GM23338 (cell line): ENCODE data around the gene POC1B.

Source experiments
- CREB1 ChIP-seq: fragments of 250-450 bp; sonication (Bioruptor Pico); IDR thresholded peaks from 2 replicates; pipeline ENCODE4 v1.5.0; 2020; ENCODE audit warnings: low read depth, mild to moderate bottlenecking, moderate library complexity
- EZH2 ChIP-seq: fragments of 200-600 bp; sonication (generic); IDR thresholded peaks from one replicate; pipeline ENCODE4 v1.8.0; 2017; ENCODE audit warnings: antibody characterized with exemption, mild to moderate bottlenecking, low read depth; ENCODE audit not compliant: unreplicated experiment
- EZH2phosphoT487 ChIP-seq: fragments of 200-600 bp; sonication (generic); IDR thresholded peaks from one replicate; pipeline ENCODE4 v1.8.1; 2018; ENCODE audit warnings: antibody characterized with exemption; ENCODE audit not compliant: unreplicated experiment
- JUNB ChIP-seq: IDR thresholded peaks from one replicate; pipeline ENCODE4 v1.6.1; 2016; ENCODE audit warnings: antibody characterized with exemption; ENCODE audit not compliant: unreplicated experiment
- POLR2AphosphoS5 ChIP-seq: IDR thresholded peaks from 2 replicates; pipeline ENCODE4 v1.6.1; 2016; ENCODE audit warnings: antibody characterized with exemption, low read depth
- STAT1 ChIP-seq: IDR thresholded peaks from one replicate; pipeline ENCODE4 v1.6.1; 2016; ENCODE audit warnings: antibody characterized with exemption; ENCODE audit not compliant: unreplicated experiment
- ZNF114 ChIP-seq: fragments of 250-450 bp; sonication (Bioruptor Pico); IDR thresholded peaks from 2 replicates; pipeline ENCODE4 v1.5.0; 2020; ENCODE audit warnings: mild to moderate bottlenecking, moderate library complexity
- ZNF331 ChIP-seq: fragments of 250-450 bp; sonication (Bioruptor Pico); IDR thresholded peaks from 2 replicates; pipeline ENCODE4 v1.5.0; 2020; ENCODE audit warnings: low read depth, mild to moderate bottlenecking, moderate library complexity
- TF ChIP-seq, protein P1 (sequence below), 2 experiments: fragments of 200-600 bp in 1 of 2; sonication (generic) in 1 of 2; conservative IDR thresholded peaks; 2 replicates each; pipeline versions ENCODE4 v1.5.1 to v1.6.1; 2016 to 2017; ENCODE audit warnings: antibody characterized with exemption in 2 of 2, low read depth in 2 of 2, mild to moderate bottlenecking in 2 of 2, moderate library complexity in 1 of 2
- TF ChIP-seq, protein P2 (sequence below): IDR thresholded peaks from 2 replicates; pipeline ENCODE4 v1.6.1; 2016; ENCODE audit warnings: antibody characterized with exemption
- TF ChIP-seq, protein P3 (sequence below): IDR thresholded peaks from one replicate; pipeline ENCODE4 v1.6.1; 2018; ENCODE audit warnings: antibody characterized with exemption; ENCODE audit not compliant: unreplicated experiment

DNA sequence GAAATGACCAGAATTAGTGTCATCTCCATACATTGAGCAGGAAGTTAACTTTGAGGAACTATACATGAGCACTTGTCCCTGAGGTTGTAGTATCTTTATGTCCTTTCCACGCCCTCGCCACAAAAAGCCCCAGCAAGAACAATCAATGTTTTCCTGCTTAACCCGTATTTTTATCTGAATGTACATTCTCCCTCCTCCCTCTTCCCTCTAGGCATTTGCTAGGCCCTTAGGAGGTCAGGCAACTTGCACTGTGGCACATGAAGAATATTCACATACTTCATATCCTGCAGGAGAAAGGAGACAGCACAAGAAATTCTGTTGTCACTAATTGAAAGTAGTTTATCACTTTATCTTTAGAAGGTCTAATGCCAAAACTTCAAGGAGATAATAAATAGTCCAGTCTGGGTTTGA is 155.4 kb downstream of the POC1B start:
- TF ChIP-seq, protein P1, sequence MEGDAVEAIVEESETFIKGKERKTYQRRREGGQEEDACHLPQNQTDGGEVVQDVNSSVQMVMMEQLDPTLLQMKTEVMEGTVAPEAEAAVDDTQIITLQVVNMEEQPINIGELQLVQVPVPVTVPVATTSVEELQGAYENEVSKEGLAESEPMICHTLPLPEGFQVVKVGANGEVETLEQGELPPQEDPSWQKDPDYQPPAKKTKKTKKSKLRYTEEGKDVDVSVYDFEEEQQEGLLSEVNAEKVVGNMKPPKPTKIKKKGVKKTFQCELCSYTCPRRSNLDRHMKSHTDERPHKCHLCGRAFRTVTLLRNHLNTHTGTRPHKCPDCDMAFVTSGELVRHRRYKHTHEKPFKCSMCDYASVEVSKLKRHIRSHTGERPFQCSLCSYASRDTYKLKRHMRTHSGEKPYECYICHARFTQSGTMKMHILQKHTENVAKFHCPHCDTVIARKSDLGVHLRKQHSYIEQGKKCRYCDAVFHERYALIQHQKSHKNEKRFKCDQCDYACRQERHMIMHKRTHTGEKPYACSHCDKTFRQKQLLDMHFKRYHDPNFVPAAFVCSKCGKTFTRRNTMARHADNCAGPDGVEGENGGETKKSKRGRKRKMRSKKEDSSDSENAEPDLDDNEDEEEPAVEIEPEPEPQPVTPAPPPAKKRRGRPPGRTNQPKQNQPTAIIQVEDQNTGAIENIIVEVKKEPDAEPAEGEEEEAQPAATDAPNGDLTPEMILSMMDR (conservative IDR thresholded peaks at IDR 0.05; ENCODE audit: low read depth in 2 of 2): no peak
- TF ChIP-seq EZH2phosphoT487 (no peak), EZH2 (no peak), CREB1 (no peak), ZNF331 (CRISPR knock-in tag) (no peak), POLR2AphosphoS5 (no peak), JUNB (no peak), STAT1 (no peak), ZNF114 (no peak)
- TF ChIP-seq, protein P2, sequence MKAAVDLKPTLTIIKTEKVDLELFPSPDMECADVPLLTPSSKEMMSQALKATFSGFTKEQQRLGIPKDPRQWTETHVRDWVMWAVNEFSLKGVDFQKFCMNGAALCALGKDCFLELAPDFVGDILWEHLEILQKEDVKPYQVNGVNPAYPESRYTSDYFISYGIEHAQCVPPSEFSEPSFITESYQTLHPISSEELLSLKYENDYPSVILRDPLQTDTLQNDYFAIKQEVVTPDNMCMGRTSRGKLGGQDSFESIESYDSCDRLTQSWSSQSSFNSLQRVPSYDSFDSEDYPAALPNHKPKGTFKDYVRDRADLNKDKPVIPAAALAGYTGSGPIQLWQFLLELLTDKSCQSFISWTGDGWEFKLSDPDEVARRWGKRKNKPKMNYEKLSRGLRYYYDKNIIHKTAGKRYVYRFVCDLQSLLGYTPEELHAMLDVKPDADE: no peak
- TF ChIP-seq, protein P3, sequence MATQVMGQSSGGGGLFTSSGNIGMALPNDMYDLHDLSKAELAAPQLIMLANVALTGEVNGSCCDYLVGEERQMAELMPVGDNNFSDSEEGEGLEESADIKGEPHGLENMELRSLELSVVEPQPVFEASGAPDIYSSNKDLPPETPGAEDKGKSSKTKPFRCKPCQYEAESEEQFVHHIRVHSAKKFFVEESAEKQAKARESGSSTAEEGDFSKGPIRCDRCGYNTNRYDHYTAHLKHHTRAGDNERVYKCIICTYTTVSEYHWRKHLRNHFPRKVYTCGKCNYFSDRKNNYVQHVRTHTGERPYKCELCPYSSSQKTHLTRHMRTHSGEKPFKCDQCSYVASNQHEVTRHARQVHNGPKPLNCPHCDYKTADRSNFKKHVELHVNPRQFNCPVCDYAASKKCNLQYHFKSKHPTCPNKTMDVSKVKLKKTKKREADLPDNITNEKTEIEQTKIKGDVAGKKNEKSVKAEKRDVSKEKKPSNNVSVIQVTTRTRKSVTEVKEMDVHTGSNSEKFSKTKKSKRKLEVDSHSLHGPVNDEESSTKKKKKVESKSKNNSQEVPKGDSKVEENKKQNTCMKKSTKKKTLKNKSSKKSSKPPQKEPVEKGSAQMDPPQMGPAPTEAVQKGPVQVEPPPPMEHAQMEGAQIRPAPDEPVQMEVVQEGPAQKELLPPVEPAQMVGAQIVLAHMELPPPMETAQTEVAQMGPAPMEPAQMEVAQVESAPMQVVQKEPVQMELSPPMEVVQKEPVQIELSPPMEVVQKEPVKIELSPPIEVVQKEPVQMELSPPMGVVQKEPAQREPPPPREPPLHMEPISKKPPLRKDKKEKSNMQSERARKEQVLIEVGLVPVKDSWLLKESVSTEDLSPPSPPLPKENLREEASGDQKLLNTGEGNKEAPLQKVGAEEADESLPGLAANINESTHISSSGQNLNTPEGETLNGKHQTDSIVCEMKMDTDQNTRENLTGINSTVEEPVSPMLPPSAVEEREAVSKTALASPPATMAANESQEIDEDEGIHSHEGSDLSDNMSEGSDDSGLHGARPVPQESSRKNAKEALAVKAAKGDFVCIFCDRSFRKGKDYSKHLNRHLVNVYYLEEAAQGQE: no peak
